GM12878 (cell line): ENCODE data around the gene NCKAP5. TPM values are rescaled to one million over a fixed set of nuclear protein-coding genes. Genes with fewer than 3 reads are reported as not detected.

ENCODE experiments used
- ATAC-seq: fragments of 200-7000 bp; cut with Tn5 transposase; 3 replicates; pipeline ENCODE4 v1.9.1; 2020; ENCODE audit warnings: mild to moderate bottlenecking, moderate library complexity
- BruUV-seq: library from RNA; stranded (reverse); fragments of 400-500 nt; replicated peaks from 2 replicates; lab custom pipeline; 2021; lab: Mats Ljungman, UMichigan
- CTCF ChIA-PET: fragments of 300-600 bp; sonication (Branson Sonifier 250); formaldehyde crosslinking; extraction: SDS; loops from one replicate; lab custom pipeline; 2021; ENCODE audit warnings: inconsistent platforms; lab: Yijun Ruan, JAX
- POLR2A ChIA-PET: fragments of 350-600 bp; formaldehyde crosslinking; extraction: SDS; loops from one replicate; lab custom pipeline; 2021; ENCODE audit warnings: inconsistent platforms; lab: Charles Lee
- RAD21 ChIA-PET: fragments of 300-600 bp; sonication (Branson Sonifier 250); formaldehyde crosslinking; loops from one replicate; lab custom pipeline; 2023; ENCODE audit warnings: antibody characterized with exemption; ENCODE audit not compliant: unreplicated experiment; lab: Charles Lee
- SMC1A ChIA-PET: fragments of 300-600 bp; sonication (Branson Sonifier 250); formaldehyde crosslinking; loops from one replicate; lab custom pipeline; 2023; ENCODE audit not compliant: unreplicated experiment, uncharacterized antibody; lab: Charles Lee
- DNase-seq: peaks from one replicate; pipeline ENCODE4 v3.0.0-alpha.2; 2011; ENCODE audit warnings: low read depth, low spot score
- FAIRE-seq: peaks from 3 replicates; lab custom pipeline; 2011; peaks lifted over from hg19 to GRCh38; lab: Jason Lieb, UNC
- H2AFZ ChIP-seq: 2 replicates; pipeline ENCODE4 v1.6.0; 2011; ENCODE audit warnings: low read depth, low read length, control low read depth; ENCODE audit not compliant: control insufficient read depth
- H3K27ac ChIP-seq: 2 replicates; pipeline ENCODE4 v1.5.1; 2011; ENCODE audit warnings: control low read depth; ENCODE audit not compliant: control insufficient read depth, insufficient read depth
- H3K27me3 ChIP-seq, 2 experiments: replicated peaks in 1 of 2; 2 replicates each; pipeline versions ENCODE4 v1.6.0 to v1.6.1; 2011; ENCODE audit warnings: low read length in 1 of 2; ENCODE audit not compliant: control insufficient read depth in 2 of 2, insufficient read depth in 2 of 2
- H3K36me3 ChIP-seq, 2 experiments: 2 replicates each; pipeline ENCODE4 v1.5.1; 2011; ENCODE audit warnings: low read length in 1 of 2; ENCODE audit not compliant: control insufficient read depth in 2 of 2, insufficient read depth in 2 of 2
- H3K4me1 ChIP-seq: 2 replicates; pipeline ENCODE4 v1.6.1; 2011; ENCODE audit warnings: mild to moderate bottlenecking, low read length, moderate library complexity, mixed read lengths; ENCODE audit not compliant: control insufficient read depth, insufficient read depth
- H3K4me2 ChIP-seq: 2 replicates; pipeline ENCODE4 v1.6.0; 2011; ENCODE audit warnings: control low read depth; ENCODE audit not compliant: control insufficient read depth, insufficient read depth
- H3K4me3 ChIP-seq: fragments of 200-600 bp; sonication (generic); 2 replicates; pipeline ENCODE4 v1.5.1; 2016
- H3K79me2 ChIP-seq: 2 replicates; pipeline ENCODE4 v1.6.0; 2011; ENCODE audit warnings: low read length; ENCODE audit not compliant: control insufficient read depth, insufficient read depth
- H3K9ac ChIP-seq: 2 replicates; pipeline ENCODE4 v1.8.0; 2011; ENCODE audit warnings: low read length, control low read depth, mixed read lengths; ENCODE audit not compliant: control insufficient read depth, insufficient read depth
- H3K9me3 ChIP-seq: replicated peaks from 3 replicates; pipeline ENCODE4 v1.5.1; 2011; ENCODE audit warnings: mild to moderate bottlenecking, low read length; ENCODE audit not compliant: control insufficient read depth, insufficient read depth
- H4K20me1 ChIP-seq: 2 replicates; pipeline ENCODE4 v1.6.0; 2011; ENCODE audit not compliant: control insufficient read depth, insufficient read depth
- ATF3 ChIP-seq: IDR thresholded peaks from 2 replicates; pipeline ENCODE4 v1.6.1; 2011; ENCODE audit warnings: low read depth, mild to moderate bottlenecking, low read length, moderate library complexity, borderline replicate concordance; ENCODE audit errors: extremely low read depth
- BHLHE40 ChIP-seq, 2 experiments: fragments of 450-650 bp in 1 of 2; IDR thresholded peaks; 2 replicates each; pipeline ENCODE4 v1.6.1; 2011 to 2017; ENCODE audit warnings: low read depth in 2 of 2, borderline replicate concordance in 1 of 2, improper control_type of control experiment in 1 of 2, low read length in 1 of 2, mild to moderate bottlenecking in 1 of 2
- CEBPB ChIP-seq, 2 experiments: fragments of 150-350 bp in 1 of 2; IDR thresholded peaks; 2 replicates each; pipeline ENCODE4 v1.6.1; 2012 to 2014; ENCODE audit warnings: low read depth in 2 of 2, low read length in 2 of 2, borderline replicate concordance in 1 of 2, inconsistent platforms in 1 of 2
- CREB1 ChIP-seq: IDR thresholded peaks from 2 replicates; pipeline ENCODE4 v1.6.1; 2012; ENCODE audit warnings: low read depth, mild to moderate bottlenecking, inconsistent platforms
- E4F1 ChIP-seq: fragments of 450-650 bp; IDR thresholded peaks from 2 replicates; pipeline ENCODE4 v1.6.1; 2018; ENCODE audit warnings: borderline replicate concordance, mild to moderate bottlenecking; ENCODE audit not compliant: partially characterized antibody
- EED ChIP-seq: sonication (generic); IDR thresholded peaks from 2 replicates; pipeline ENCODE4 v1.6.1; 2016; ENCODE audit warnings: antibody characterized with exemption, low read depth
- EGR1 ChIP-seq, 2 experiments: IDR thresholded peaks; 1 replicate in 1 of 2; 2 replicates in 1 of 2; pipeline ENCODE4 v1.6.1; 2011 to 2012; ENCODE audit warnings: low read depth in 2 of 2, low read length in 2 of 2, borderline replicate concordance in 1 of 2, mild to moderate bottlenecking in 1 of 2, moderate library complexity in 1 of 2
- EP300 ChIP-seq, 2 experiments: fragments of 150-350 bp in 1 of 2; IDR thresholded peaks; 2 replicates each; pipeline ENCODE4 v1.6.1; 2011 to 2012; ENCODE audit warnings: low read depth in 2 of 2, low read length in 2 of 2, borderline replicate concordance in 1 of 2, improper control_type of control experiment in 1 of 2, inconsistent platforms in 1 of 2; ENCODE audit not compliant: control insufficient read depth in 1 of 2
- HDAC6 ChIP-seq: fragments of 200-600 bp; sonication (generic); IDR thresholded peaks from one replicate; pipeline ENCODE4 v1.8.0; 2017; ENCODE audit warnings: antibody characterized with exemption; ENCODE audit not compliant: unreplicated experiment
- IKZF2 ChIP-seq, 2 experiments: fragments of 450-650 bp; IDR thresholded peaks; 2 replicates each; pipeline ENCODE4 v1.6.1; 2017; ENCODE audit warnings: mild to moderate bottlenecking in 2 of 2, moderate library complexity in 2 of 2
- KDM1A ChIP-seq: fragments of 200-600 bp; sonication (generic); IDR thresholded peaks from 2 replicates; pipeline ENCODE4 v1.6.1; 2016; ENCODE audit warnings: borderline replicate concordance
- MTA3 ChIP-seq: IDR thresholded peaks from 2 replicates; pipeline ENCODE4 v1.6.1; 2012; ENCODE audit warnings: low read length, inconsistent platforms, borderline replicate concordance
- MYC ChIP-seq: IDR thresholded peaks from 2 replicates; pipeline ENCODE4 v1.6.1; 2011; ENCODE audit warnings: mild to moderate bottlenecking, low read length, moderate library complexity, inconsistent platforms; ENCODE audit not compliant: insufficient read depth, insufficient replicate concordance, insufficient read length, severe bottlenecking
- NR2C1 ChIP-seq: fragments of 450-650 bp; IDR thresholded peaks from 2 replicates; pipeline ENCODE4 v1.6.1; 2017; ENCODE audit warnings: antibody characterized with exemption, mild to moderate bottlenecking, moderate library complexity
- NR2F1 ChIP-seq: fragments of 450-650 bp; conservative IDR thresholded peaks from 2 replicates; pipeline ENCODE4 v1.6.1; 2017; ENCODE audit warnings: mild to moderate bottlenecking
- PKNOX1 ChIP-seq: fragments of 450-650 bp; IDR thresholded peaks from 2 replicates; pipeline ENCODE4 v1.6.1; 2016; ENCODE audit warnings: mild to moderate bottlenecking
- RB1 ChIP-seq: fragments of 450-650 bp; formaldehyde crosslinking; IDR thresholded peaks from 2 replicates; pipeline ENCODE4 v1.6.1; 2017; ENCODE audit warnings: mild to moderate bottlenecking, borderline replicate concordance
- SMARCA5 ChIP-seq: fragments of 450-650 bp; IDR thresholded peaks from 2 replicates; pipeline ENCODE4 v1.6.1; 2017; ENCODE audit warnings: mild to moderate bottlenecking
- STAT1 ChIP-seq: fragments of 450-650 bp; conservative IDR thresholded peaks from 2 replicates; pipeline ENCODE4 v1.6.1; 2014; ENCODE audit warnings: antibody characterized with exemption, mild to moderate bottlenecking
- YY1 ChIP-seq: IDR thresholded peaks from 2 replicates; pipeline ENCODE4 v1.6.1; 2011; ENCODE audit warnings: low read depth, mild to moderate bottlenecking, low read length
- WGBS: methylation state at CpG from one replicate; pipeline ENCODE4 v1.1.6; 2016; ENCODE audit warnings: low lambda C conversion rate; ENCODE audit not compliant: insufficient replicate concordance, insufficient coverage; ENCODE audit errors: missing lambda C conversion rate; 5-methylcytosine and 5-hydroxymethylcytosine counted together
- in situ Hi-C: fragments of 300-500 bp; cut with MboI; formaldehyde crosslinking; loops from 9 replicates; pipeline ENCODE4 v1.14.3; 2018; ENCODE audit warnings: mixed read lengths
- intact Hi-C: fragments of 100-400 bp; cut with micrococcal nuclease; formaldehyde crosslinking; loops from one replicate; pipeline ENCODE4 v1.14.2; 2022; ENCODE audit not compliant: unreplicated experiment
- polyA plus RNA-seq, 11 experiments: library from polyadenylated mRNA; depleted of rRNA in 4 of 11; unstranded in 6 of 11; stranded (reverse) in 5 of 11; fragments of >200 nt; fragmentation: Nextera tagmentation in 4 of 11; fragmentation: Illumina TruSeq in 1 of 11; extraction: Ambion mirVana in 4 of 11; extraction: Trizol in 1 of 11; gene quantifications; 1 replicate in 1 of 11; 2 replicates in 10 of 11; pipeline versions ENCODE4 v1.2.1 to v1.2.3, GENCODE V29; 2011 to 2016; ENCODE audit warnings: inconsistent platforms in 2 of 11, missing spikeins in 2 of 11, low read depth in 1 of 11
- total RNA-seq, 4 experiments: library from RNA; depleted of rRNA in 3 of 4; stranded (reverse); fragments of >200 nt in 3 of 4; fragmentation: Illumina TruSeq in 1 of 4; extraction: Trizol in 1 of 4; gene quantifications; 2 replicates each; pipeline versions ENCODE4 v1.2.1 to v1.2.3, GENCODE V29; 2013 to 2021

The NCKAP5 gene
- total and polyA plus RNA-seq, 10 of the 15 experiments (the other 5 are each of a cell fraction or from before 2014, with no cell fraction given) = 0.06 to 0.44 (median 0.16) TPM

GRCh38 chr2:133485868-133486267, 82.4 kb downstream of the NCKAP5 start:
- RAD21 ChIA-PET = interaction anchor here (0.9 kb wide), 1 partner anchor 15 kb away, joined by 3 read pairs; no protein-coding TSS in a partner anchor
- in situ Hi-C loops = no loop called here

More at GRCh38 chr2:133485868-133486267, 82.4 kb downstream of the NCKAP5 start:
- Histone ChIP-seq H3K4me3 (no peak overlapping the region), H3K4me1 (no peaks in the 10 kb centered on the region), H4K20me1 (no peaks in the 10 kb centered on the region), H3K27me3 (no peaks in the 10 kb centered on the region; a peak in 1 of 4 replicates), H3K36me3 (no peaks in the 10 kb centered on the region), H3K4me2 (no peak overlapping the region), H3K9me3 (no peaks in the 10 kb centered on the region), H3K27ac (no peak overlapping the region), H2AFZ (no peak overlapping the region), H3K9ac (no peak overlapping the region), H3K79me2 (no peaks in the 10 kb centered on the region)
- ChIA-PET POLR2A (no interaction called here), SMC1A (interaction anchor here (0.8 to 2.5 kb wide), 2 partner anchors 11 to 28 kb away, joined by 3 to 11 read pairs; no protein-coding TSS in a partner anchor), CTCF (interaction anchor here (0.8 kb wide), 1 partner anchor 13 kb away, joined by 4 read pairs; no protein-coding TSS in a partner anchor)
- 48% methylated on average over 3 of the region's 3 CpGs for WGBS
- no TSS peak for BruUV-seq
- FAIRE-seq (no peak), ATAC-seq (no peak), DNase-seq (no peak)
- TF ChIP-seq MTA3 = no peak
- TF ChIP-seq STAT1 = no peak
- TF ChIP-seq CEBPB (IDR thresholded peaks at IDR 0.05; ENCODE audit: borderline replicate concordance in 1 of 2, low read depth in 2 of 2, low read length in 2 of 2) = no peak
- no peak for TF ChIP-seq E4F1
- TF ChIP-seq PKNOX1 = no peak
- TF ChIP-seq ATF3 = no peak
- TF ChIP-seq BHLHE40 (IDR thresholded peaks at IDR 0.05; ENCODE audit: borderline replicate concordance in 1 of 2, low read depth in 2 of 2, low read length in 1 of 2) = no peak
- no peak for TF ChIP-seq CREB1
- TF ChIP-seq YY1 = no peak
- no peak for TF ChIP-seq RB1
- no peak for TF ChIP-seq EGR1 (IDR thresholded peaks at IDR 0.05; ENCODE audit: borderline replicate concordance in 1 of 2, low read depth in 2 of 2, low read length in 2 of 2)
- no peak for TF ChIP-seq EED
- no peak for TF ChIP-seq SMARCA5
- TF ChIP-seq NR2C1 = no peak
- TF ChIP-seq NR2F1 = no peak
- no peak for TF ChIP-seq HDAC6
- TF ChIP-seq EP300 (IDR thresholded peaks at IDR 0.05; ENCODE audit: borderline replicate concordance in 1 of 2, control insufficient read depth in 1 of 2, low read depth in 2 of 2, low read length in 2 of 2) = no peak
- TF ChIP-seq IKZF2 (IDR thresholded peaks at IDR 0.05) = no peak
- no peak for TF ChIP-seq KDM1A
- TF ChIP-seq MYC = no peak
- intact Hi-C loops = no loop called here
